GM21786 (cell line): ENCODE data around the gene ZMYND15.

ENCODE experiments used
- ATAC-seq: cut with Tn5 transposase; IDR thresholded peaks from one replicate; pipeline ENCODE4 v1.9.1; 2021; ENCODE audit not compliant: unreplicated experiment

The ZMYND15 gene

DNA sequence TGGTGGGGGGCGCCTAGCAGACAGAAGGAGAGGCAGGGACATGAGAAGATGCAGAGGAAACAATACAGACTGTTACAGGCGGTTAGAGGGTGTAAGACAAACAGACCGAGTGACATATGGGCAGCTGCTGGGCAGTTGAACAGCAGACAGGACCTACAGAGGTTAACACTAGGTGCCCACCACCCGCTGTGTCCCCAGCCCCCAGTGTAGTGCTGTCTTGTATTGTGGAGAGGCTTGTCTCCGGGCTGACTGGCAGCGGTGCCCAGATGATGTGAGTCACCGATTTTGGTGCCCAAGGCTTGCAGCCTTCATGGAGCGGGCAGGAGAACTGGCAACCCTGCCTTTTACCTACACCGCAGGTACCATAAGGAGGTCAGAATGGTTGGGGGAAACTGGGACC, 2.5 kb downstream of the ZMYND15 start:
- no peak for ATAC-seq

DNA sequence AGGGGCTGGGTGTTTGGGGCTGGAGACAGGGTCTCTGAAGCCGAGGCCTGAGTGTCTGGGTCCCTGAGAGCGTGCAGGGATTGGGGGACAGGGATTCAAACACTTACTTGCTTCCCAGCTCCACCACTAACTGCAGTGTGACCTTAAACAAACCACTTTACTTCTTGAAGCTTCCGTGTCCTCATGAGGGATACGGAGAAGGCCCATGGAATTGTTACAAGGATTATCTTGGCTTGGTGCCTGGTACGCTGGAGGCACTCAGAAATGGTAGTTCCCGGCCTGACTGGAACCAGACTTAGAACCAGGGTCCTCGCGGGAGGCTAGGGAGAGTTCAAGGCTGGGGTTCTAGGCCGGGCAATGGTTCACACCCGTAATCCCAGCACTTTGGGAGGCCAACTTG, 3.0 kb downstream of the ZMYND15 start:
- ATAC-seq = no peak

DNA sequence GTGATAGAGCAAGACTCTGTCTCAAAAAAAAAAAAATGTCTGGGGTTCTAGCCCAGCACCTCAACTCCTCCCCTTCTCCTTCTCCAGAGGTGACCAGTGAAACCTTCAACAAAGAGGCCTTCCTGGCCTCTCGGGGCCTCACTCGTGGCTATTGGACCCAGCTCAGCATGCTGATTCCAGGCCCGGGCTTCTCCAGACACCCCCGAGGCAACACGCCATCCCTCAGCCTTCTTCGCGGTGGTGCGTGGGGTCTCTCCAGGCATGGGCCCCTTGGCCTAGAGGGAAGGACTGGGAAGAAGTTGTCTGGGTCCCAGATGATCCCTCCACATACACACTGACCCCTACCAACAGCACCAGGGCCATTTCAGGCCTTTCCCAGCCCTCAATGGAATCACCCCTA, 3.6 kb downstream of the ZMYND15 start:
- ATAC-seq = no peak

DNA sequence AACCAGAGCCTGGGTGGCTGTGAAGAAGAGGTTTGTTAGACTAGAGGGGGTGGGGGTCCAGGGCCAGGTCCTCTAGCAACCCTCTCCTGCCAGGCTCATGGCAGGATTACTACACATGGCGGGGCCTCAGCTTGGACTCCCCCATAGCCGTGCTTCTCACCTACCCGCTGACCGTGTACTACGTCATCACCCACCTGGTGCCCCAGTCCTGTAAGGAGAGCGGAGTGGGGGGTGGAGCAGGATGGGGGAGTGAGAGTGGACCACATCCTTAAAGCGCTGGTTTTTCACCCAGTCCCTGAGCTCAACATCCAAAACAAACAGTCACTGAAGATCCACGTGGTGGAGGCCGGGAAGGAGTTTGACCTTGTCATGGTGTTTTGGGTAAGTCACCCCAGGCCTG, 4.3 kb downstream of the ZMYND15 start:
- ATAC-seq = no peak

DNA sequence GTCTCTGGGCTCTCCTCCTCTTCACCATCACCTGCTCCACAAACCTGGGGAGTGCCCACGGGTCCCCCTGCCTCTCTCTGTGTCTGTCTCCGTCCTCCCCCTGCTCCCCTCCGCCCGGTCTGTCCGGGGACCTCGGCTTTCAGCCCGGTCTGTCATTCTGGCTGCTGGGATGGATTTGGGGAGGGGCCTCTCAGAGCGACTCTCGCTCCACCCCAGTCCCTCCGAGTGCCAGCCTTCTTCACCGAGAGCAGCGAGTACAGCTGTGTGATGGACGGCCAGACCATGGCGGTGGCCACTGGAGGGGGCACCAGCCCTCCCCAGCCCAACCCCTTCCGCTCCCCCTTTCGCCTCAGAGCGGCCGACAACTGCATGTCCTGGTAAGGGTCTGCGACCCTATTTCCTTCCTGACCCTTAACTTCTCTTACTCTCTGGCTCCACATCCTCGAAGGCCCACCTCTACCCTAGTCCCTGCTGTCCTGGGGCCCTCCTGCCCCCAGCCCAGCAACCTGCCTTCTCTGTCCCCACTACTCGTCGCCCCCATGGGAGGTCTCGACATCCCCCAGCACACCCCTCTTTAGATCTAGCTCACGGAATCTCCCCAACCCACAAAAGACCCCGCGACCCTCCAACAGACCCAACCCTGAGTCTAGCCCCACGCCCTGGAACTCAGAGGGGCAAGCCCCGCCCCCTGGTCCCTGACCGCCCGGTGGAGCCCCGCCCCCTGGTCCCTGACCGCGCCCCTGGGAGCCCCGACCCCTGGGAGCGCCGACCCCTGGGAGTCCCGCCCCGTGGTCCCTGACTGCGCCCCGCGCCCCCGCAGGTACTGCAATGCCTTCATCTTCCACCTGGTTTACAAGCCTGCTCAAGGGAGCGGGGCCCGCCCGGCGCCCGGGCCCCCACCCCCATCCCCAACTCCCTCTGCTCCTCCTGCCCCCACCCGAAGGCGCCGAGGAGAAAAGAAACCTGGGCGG, 5.7 kb downstream of the ZMYND15 start:
- ATAC-seq = no peak

DNA sequence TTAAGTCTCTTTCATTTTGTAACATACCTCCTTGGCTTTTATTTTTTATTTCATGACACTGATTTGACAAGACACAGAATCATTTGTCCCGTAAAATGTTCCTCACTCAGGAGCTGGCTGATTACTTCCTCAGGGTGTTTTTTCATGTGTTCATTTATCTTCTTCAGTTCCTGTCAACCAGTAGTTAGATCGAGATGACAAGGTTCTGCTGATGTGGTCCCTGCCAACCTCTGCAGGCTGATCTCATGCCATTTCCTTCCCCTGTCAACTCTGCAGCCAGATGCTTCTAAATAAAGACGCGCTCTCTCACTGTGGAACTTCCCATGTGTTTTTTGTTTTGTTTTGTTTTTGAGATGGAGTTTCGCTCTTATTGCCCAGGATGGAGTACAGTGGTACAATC, 8.2 kb downstream of the ZMYND15 start:
- no peak for ATAC-seq

DNA sequence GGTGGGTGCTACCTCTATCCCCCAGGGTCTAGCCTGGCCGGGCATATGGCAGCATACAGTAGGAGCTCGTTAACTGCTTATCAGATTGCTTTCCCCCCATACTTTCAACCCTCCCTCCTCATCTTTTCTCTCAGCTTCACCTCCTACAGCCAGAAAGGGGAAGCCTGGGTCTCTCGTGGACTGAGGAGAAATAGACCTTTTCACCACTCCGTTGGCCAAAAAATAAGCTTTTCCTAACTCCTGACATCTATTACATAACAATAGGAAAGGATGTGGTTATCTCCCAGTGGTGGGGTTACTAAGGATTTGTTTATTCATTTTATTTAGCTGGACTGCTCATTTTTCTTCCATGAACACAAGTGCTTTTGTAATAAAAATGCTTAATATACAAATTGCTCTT, 9.1 kb downstream of the ZMYND15 start:
- no peak for ATAC-seq

DNA sequence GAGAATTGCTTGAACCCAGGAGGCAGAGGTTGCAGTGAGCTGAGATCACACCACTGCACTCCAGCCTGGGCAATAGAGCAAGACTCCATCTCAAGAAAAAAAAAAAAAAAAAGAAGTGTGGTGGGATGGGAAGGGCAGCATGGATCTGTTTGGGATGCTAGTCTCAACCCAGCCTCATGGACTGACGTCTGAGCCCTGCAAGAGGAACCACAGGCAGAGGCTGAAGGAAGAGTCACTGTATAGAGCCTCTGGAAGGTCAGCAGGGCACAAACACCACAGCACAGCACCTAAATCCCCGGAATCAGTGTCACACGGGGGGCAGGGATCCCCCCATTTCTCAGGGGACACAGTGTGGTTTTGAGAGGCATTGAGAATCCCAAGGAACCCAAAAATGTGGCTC, 11.0 kb downstream of the ZMYND15 start:
- no peak for ATAC-seq

DNA sequence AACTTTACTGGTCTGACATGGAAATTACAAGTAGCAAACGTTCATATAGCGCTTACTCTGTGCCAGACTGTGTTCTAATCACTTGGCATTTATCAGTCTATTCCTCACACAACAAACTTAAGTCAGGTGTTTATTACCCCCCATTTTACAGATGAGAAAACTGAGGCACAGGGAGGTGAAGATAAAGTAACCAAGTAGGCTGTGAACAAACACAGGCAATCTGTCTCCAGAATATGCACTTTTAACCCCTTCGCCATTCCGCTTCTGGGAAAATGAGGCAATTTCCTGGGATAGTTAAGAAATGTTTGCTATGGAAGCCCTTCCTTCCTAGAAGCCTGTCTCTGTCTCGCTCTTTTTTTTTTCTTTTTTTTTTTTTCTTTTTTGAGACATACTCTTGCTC, 12.3 kb downstream of the ZMYND15 start:
- ATAC-seq = no peak

DNA sequence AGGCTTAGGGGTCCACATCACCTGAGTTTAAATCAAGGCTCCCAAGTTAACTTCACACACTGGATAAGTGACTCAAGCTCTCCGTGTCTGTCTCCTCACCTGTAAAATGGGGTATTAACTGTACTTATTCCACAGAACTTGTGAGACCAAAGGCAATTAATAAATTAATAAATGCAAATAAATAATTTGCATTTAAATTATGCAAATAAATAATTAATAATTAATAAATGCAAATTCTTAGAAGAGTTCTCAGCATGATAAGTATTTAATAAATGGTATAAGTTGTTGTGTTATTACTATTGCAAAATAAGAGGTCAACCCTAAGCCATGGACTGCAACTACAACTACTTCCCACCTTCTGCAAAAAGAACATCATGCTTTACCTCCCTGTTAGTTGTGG, 13.8 kb downstream of the ZMYND15 start:
- no peak for ATAC-seq

DNA sequence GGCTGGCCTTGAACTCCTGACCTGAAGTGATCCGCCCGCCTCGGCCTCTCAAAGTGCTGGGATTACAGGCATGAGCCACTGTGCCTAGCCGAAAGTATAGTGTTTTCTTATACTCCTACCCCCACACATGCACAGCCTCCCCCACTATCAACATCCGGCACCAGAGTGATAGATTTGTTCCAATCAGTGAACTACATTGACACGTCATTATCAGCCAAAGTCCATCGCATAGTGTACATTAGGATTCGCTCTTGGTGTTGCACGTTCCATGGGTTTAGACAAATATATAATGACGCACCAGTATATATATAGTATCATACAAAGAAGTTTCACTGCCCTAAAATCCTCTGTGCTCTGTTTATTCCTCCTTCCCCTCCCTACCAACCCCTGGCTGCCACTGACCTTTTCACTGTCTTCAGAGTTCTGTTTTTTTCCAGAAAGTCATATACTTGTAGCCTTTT, 20.2 kb downstream of the ZMYND15 start:
- no peak for ATAC-seq

DNA sequence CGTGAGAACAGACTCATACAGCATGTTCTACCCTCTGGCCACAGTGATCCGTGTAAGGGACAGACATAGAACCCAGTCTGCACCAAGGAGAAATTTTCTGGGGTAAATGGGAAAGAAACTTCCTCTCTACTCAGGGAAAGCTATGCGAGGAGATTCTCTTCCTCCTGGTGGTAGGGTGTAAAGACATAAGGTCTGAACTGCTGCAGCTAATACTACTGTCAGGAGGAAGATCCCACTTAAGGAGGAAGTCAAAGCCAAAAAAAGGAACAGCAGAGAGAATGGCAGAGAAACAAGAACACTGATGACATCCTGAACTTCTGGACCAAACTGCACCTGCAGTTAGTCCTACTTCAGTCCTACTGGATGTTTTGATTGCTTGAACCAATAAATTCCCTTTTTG, 25.0 kb downstream of the ZMYND15 start:
- ATAC-seq = no peak

DNA sequence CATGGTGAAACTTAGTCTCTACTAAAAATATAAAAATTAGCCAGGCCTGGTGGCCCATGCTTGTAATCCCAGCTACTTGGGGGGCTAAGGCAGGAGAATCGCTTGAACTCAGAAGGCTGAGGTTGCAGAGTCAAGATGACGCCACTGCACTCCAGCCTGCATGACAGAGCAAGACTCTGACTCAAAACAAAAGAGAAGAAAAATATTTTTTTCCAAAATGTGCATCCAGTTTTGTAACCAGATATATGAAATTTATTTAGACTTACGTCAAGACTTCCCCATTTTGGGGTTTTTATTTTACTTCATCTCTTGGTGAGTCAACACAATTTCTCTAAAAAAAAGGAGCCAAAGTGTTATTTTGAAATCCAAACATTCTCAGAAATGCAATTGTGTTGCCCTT, 26.6 kb downstream of the ZMYND15 start:
- no peak for ATAC-seq

DNA sequence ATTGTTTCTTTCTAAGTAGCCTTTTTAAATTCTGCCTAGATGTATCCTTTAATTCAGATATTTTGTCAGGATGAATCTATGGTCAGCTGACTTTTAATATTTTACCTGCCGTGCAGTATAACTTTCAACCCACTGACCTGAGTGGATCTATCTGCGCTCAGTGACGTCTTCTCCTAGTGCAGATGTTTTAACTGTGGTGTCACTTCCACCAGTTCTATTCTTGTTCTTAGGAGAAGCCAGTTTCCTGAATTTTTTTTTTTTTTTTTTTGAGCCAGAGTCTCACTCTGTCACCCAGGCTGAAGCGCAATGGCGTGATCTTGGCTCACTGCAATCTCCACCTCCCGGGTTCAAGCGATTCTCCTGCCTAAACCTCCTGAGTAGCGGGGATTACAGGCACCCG, 27.1 kb downstream of the ZMYND15 start:
- ATAC-seq = no peak

DNA sequence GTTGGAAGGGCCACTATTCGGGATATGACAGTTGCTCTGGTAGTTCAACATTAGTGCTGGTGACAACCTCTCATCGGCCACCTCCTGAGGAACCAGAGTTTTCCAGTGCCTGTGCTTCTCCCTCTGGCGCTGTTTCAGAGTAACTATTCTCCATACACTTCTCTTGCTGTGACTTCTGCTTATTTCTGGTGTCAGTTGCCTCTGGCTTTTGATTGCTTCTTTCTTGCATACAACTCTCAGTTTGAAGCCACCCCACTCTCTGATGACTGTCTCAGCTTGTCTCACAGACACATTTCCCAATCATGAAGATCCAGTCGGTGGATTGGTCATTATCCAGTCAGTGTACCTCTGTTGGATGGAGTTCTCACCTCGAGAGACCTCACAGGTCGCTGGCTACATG, 28.7 kb downstream of the ZMYND15 start:
- no peak for ATAC-seq

DNA sequence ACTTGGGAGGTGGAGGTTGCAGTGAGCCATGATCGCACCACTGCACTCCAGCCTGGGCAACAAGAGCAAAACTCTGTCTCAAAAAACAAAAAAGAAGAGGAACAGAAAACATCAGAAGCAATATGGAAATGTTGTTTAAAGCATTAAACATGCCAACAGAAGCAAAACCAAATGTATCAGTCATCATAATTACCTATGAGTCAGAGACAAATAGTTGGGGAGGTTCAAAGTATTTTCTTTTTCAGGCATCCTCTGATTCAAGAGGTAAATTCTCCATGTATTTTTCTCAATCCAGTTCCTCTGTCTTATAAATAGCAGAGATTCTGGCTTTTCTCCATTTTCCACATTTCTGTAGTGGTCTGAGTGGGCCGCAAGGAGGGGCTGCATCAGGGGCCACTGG, 30.0 kb downstream of the ZMYND15 start:
- no peak for ATAC-seq

DNA sequence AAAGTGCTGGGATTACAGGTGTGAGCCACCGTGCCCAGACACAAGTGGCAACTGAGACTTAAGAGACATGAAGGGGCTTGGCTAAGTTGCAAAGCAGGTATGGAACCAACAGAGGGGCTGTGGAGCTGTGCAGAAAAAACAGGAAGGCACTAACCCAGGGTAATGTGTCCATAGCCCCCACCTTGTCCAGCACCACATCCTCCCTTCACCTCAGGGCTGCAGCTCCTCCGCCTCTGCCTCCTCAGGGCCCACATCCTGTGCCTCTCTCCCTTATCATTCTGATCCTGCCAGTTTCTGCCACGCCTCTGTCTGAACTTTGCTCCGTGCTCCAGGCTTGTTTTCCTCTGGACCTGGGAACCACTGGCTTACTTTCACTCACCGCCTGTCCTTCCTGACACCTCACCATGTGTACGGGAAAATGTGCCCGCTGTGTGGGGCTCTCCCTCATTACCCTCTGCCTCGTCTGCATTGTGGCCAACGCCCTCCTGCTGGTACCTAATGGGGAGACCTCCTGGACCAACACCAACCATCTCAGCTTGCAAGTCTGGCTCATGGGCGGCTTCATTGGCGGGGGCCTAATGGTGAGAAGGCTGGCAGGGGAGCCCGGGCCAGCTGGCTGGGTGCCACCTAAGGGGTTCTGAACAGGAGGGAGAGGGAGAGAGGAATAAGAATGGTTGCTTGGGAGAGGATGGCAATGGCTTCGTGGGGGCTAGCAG, 32.0 kb downstream of the ZMYND15 start, which contains the start of gene TM4SF5:
Gene TM4SF5 (plus strand): TSS at position 368 of the 716 bp plus-strand sequence. CDS start 37 bp downstream, at position 405.
- no peak for ATAC-seq

DNA sequence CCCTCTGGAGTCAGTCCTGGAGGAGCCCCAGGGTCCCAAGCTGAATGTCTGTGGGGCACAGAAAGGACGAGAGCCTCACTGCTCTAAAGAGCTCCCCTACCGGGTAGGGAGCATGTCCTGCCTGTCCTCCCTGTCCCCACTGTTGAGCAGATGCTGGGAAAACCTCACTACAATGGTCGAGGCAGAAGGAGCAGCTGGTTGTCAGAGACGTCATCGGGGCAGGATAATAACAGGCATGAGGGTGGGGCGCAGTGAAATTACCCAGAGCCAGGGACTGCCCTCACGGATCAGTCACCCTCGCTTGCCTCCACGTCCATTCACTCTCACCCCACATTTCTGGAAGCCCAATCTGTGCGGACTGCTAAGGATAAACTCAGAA, 32.6 kb downstream of the ZMYND15 start:
- ATAC-seq = no peak

DNA sequence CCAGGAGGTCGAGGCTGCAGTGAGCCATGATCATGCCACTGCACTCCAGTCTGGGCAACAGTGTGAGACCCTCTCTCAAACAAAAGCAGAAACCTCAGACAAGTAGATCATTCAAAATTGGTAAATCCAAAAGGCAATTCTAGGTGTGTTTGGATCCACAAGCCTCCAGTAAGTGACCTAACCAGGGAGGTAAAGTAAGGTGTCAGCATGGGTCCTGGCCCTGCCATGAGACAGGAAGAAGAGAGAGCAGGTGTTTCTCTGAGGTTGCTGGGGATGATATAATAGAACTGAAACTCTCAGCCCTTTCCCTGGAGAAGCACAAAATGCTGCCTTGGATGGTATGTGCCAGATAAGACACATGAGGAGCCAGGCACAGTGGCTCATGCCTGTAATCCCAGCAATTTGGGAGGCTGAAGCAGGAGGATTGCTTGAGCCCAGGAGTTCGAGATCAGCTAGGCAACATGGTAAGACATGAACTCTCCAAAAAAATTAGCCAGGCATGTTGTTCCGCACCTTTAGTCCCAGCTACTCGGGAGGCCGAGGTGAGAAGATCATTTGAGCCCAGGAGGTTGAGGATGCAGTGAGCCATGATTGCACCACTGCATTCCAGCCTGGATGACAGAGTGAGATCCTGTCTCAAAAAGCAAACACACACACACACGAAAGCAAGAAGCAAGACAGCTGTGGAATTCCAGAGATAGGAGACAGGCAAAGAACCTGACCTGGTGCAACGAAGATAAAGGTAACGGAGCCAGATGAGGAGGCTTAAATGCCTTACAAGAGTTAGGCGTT, 38.5 kb downstream of the ZMYND15 start:
- no peak for ATAC-seq

DNA sequence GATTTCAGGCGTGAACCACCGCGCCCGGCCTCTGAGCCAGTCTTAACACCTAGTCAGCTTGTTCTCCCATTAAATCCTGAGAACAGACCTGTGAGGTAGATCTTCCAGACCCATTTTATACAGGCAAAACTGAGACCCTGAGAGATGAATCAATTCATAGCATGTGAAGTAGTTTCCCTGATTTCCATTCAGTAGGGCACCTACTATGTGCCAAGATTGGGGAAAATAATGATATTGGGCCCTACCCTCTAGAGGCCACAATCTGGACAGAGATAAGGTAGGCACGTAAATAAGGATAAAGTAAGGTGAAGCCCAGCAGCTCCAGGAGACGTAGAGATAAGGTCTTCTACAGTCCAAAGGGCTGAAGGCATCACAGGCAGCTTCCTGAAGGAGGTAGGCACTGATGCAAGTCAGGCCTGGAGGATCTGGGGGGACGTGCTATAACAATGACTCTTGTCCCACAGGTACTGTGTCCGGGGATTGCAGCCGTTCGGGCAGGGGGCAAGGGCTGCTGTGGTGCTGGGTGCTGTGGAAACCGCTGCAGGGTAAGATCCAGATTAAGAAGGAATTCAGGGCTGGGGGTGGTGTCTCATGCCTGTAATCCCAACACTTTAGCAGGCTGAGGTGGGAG, 40.8 kb downstream of the ZMYND15 start:
- ATAC-seq = no peak

DNA sequence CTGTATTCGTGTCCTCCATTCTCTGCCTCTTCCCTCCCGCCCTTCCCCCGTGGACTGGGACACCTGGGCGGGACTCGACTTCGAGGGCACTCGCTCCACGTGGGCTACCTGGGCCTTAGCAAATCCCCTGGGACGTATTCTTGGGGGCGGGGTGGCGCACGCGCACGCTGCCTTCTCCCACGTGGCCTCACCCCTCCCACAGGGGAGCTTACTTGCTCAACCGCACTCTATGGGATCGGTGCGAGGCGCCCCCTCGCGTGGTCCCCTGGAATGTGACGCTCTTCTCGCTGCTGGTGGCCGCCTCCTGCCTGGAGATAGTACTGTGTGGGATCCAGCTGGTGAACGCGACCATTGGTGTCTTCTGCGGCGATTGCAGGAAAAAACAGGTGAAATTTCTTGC, 43.0 kb downstream of the ZMYND15 start:
- ATAC-seq = no peak
